Hematopoietic multipotent progenitor cell treated with erythropoietin and hydrocortisone succinate and interleukin-3 and kit ligand, for 17 days (in vitro differentiated cells): Measurements from ENCODE around the gene JAZF1.

Source experiments
- DNase-seq: peaks from one replicate; pipeline ENCODE4 v3.0.0-alpha.2; 2015; ENCODE audit warnings: low spot score

JAZF1 gene

DNA sequence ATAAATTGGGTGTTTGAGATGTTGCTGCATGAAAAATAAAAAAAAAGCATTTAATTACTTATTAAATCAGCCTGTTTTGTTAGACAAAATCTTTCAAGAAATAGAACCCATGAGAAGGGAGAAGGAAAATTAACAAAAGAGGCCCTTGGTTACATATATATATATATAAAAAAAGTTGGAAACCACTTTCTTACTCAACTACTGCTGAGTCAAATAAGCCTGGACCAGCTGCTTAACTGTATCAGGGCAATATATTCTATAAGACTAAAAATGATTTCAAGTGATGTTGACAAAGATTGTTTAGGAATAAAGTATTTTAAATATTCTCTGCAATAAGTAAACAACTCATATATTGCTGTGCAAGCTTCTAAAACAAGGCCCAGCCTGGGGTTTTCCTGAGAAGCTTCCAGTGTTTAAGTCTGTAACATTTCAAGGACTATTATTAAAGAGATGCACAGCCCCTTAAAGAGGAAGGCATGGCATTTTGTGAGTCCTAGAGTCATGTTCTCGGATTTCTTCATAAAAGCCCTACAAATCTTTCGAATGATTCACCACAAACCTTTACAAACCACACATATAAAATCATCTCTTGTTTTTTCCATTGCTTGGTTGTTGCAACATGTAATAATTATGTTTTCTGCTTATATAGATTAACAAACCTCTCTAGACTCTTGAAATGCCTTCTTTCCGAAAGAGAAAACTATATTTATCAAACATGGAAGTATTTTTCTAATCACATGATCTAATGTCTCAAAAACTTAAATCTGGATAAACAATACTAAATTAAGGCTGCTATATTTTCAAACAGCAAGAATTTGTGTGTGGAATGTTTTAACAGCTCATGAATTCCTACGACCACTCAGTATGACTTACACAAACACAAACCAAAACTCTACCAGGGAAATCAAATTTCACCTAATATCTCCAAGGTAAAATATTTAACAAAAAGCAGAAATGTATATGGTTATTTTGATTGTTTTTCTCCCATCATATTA lies 14.3 kb downstream of the JAZF1 start:
- DNase-seq = no peak

DNA sequence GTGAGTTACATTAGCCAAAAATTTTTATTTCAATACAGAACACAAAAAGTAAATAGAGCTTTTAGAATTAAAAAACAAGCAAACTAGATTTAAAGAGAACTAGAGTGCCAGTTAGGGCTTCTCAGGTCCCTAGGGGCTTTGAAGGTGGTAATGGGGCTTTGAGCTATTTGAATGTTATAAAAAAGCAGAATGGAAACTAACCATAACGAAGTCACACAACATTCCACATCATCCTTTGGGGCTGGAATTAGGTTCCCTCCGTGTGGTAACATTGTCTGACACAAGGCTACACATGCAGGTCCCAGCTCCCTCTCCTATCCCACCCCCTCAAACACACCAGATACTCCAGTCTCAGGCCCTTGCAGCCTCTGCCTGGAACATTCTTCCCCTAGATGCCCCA lies 15.3 kb downstream of the JAZF1 start:
- DNase-seq = no peak

DNA sequence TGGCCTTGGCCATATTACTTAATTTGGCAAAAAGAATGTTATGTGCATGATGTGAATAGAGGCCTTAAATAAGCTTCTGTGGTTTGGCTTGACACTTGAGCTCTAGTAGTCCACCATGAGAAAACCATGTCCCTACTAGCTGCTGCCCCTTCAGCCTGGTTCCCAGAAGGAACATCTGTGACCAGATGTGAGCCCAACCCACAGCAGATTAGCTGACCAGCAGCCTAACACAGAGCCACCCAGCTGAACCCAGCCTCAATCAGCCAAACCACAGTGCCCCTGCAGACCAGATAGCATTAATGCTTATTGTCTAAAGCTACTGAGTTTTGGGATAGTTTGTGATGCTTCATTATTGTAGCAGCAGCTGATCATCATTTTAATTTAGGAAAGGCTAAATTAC lies 16.6 kb downstream of the JAZF1 start:
- no peak for DNase-seq

GRCh38 chr7:28161331-28161730 lies 19.3 kb downstream of the JAZF1 start:
- no peak for DNase-seq

DNA sequence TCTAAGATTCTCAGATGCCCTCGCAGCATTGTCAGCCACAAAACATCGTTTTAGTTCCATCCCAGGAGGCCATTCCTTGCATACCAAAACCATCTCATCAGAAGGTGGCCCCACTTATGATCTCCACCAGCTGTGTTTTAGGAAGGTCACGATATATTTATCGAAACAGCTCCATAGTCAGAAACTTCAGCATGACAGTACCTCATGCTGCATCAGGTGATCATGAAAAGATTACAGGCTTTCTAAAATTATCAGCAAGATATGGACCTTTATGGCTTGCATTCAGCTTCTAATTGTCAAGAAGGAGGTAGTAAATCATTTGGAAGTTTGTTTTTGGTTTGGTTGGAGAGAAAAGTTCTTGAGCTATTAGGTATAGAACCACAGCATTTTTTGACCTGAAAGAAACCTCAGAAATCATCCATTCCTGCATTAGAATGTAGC lies 20.0 kb downstream of the JAZF1 start:
- DNase-seq = no peak

DNA sequence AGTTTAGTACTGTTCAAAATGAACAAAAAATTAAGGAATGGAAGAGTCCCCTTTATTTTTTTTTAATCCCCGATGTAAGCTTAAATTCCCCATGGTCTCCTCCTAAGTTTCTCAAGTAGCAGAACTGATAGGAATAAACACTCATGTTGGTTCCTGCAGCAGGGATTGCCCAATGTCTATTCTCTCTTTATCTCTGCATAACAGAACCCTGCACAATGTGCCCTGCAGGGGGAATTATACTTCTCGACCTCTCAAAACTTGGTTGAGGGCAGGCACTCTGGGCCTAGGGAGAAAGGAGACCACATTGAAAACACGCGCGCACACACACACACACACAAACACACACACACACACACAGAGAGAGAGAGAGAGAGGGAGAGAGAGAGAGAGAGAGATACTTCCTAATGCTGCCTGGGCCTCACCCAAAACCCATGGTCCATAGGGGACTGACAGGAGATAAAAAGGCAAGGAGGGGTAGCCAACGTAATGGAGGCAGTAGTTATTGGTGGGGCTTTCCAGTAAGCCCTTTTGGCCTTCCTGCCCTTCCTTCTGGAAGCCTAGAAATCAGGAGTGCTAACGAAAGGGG lies 22.7 kb downstream of the JAZF1 start:
- DNase-seq = no peak

DNA sequence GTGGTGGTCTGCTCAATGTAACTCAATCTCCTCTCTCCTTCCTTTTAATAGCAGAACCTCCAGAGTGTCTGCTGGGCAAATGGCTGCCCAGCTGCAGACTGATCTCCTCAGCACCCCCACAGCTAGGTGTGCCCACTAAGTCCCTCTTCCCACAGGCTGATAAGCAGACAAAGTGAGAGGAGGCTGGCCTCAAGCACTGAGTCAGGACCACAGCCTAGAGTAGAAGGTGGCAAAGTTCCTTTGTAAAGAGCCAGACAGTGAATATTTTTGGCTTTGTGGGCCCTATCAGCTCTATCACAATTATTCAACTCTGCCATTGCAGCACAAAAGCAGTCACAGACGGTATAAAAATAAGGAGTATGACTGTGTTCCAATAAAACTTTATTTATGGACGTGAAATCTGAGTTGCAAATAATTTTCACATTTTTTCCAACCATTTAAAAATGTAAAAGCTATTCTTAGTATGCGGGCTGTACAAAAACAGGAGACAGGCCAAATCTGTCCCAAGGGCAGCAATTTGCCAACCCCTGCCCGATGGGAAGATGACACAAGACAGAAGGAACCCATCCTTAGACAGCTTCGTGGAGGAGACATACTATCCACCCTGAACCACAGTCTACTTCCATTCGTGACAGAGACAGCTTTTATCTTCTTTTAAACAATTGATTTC lies 23.4 kb downstream of the JAZF1 start:
- DNase-seq = no peak

DNA sequence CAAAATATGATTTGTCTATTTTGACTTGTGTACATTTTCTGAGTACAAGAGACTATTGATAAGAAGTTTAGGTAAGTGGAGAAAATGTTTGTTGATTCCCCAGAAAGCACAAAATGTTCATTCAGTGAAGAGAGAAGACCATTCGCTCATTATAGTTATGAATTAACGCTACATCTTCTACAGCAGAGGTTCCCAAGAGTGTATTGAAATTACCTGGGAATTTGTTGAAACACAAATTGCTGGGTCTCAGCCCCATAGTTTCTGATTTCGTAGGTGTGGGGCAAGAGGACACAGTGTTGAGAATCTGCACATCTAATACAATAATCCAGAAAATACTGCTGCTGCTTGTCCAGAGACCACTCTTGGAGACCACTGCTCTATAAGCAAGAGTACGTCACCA lies 24.2 kb downstream of the JAZF1 start:
- no peak for DNase-seq

DNA sequence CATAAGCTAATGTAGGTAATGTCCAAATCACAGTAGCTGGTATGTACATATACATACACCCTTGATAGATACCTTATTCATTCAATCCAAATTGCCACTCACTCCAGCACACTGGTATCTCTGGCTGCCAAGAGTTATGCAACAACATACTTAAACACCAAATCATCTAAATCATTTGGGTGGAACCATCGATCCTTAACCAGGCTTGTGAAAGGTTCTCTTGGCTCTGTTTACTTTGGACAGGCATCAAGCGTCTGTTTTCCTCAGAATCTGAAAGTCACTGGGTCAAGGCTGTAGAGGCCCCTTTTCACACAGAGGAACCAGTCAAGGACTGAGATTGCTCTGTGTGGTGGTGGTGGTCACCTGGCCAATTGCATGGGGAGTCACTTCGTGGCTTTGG lies 24.6 kb downstream of the JAZF1 start:
- DNase-seq = peak; percentile 38

DNA sequence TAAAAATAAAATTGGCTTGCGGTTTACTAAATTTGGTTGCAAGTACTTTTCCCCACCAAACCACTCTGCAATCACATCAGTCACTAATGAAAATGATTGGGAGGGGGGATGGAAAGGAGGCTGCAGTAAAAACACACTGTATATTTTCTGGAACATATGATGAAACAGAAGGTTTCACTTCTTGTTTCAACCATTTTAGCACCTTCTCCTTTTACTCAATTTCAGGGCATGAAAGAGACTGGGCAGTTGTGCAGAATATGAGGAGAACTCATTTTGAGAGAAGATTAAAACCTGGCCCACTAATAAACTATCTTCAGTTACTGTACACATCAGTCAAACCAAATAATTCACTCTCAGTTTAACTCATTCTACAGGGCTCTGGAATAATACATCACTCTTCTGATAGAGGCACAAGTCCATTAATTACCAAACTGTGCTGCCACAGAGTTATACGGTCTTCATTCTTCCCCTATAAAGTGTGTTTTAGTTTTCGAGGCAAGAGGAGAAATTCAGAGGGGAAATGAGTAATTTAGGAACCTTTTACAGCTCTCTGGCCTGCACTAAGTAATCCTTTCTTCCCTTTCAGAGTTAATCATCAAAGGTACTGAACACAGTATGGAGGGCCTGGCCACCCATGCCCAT lies 25.5 kb downstream of the JAZF1 start:
- no peak for DNase-seq

DNA sequence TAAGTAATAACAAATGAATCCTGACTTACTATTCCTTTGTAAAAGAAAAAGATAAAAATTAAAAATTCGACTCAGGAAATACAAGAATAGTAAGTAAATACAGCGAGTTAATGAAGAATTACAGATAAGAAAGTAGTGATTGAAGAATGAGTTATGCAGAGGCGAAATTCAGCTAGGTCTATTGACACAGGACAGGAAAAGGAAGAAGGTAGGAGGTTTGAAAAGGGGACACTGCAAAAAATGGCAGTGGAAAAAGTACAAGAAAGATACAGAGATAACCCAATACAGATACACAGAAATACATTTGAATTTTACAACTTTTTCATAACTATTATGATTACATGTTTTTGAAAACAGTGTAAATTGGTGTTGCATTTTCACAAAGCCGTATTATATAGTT lies 28.0 kb downstream of the JAZF1 start:
- DNase-seq = no peak

DNA sequence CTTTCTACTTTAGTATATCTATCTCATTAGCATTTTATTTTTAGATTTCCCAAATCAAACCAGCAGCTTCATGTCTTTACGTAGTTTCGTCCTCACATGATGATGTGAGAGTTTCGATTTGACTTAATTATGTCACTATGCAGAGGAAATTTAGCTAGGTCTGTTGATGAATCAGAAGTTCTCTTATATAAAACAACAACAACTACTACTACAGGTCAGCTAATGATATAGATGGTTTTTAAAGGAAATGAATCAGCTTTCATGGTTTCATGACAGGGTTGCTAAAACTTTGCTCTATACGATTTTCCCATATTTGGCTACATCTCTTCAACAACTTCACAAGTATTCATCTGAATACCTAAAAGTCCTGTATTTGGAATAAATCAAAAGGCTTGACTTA lies 28.6 kb downstream of the JAZF1 start:
- no peak for DNase-seq

GRCh38 chr7:28149291-28150101 lies 31.1 kb downstream of the JAZF1 start:
- no peak for DNase-seq

DNA sequence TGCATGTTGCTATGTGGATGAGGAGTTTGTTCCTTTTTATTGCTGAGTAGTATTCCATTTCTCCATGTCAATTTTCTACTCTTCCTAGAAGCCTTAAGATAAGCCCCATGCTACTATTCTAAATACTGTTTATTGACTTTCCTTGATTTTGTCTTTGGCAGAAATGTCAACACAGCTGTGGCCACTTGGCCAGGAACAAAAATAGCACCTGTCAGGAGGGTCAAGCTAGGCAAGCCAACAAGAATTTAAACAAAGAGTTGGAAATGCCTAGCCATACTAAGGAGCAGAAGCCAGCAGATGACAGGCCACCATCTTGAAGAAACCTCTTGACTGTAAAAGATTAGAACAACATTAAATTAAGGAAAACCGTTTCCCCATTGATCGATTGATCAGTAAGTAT lies 34.7 kb downstream of the JAZF1 start:
- DNase-seq = no peak

DNA sequence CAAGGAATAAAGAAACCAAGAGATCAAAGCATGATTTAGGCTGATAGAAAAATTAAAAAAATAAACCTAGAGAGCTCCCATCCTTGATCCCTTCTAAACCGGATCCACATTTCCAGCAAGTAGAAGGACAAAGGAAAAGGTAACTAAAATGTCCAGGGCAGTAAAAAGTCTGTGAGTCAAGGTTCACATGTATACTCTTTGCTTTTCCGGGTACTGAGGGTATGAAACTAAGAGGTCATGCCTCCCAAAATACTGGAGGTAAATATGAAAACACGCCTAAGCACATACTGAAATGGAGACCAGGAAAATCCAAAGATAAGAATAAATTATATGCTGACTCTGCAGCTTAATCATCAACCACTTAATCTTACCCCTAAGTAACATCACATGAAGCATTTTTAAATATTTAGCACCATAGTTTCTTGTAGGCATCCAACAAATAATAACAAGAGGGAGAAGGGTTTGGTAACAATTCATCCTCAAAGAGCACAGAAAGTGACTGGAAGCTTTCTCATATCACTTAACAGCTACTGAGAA lies 35.4 kb downstream of the JAZF1 start:
- no peak for DNase-seq

- DNase-seq = no peak
Measured at GRCh38 chr7:28144266-28144665, 36.3 kb downstream of the JAZF1 start.

DNA sequence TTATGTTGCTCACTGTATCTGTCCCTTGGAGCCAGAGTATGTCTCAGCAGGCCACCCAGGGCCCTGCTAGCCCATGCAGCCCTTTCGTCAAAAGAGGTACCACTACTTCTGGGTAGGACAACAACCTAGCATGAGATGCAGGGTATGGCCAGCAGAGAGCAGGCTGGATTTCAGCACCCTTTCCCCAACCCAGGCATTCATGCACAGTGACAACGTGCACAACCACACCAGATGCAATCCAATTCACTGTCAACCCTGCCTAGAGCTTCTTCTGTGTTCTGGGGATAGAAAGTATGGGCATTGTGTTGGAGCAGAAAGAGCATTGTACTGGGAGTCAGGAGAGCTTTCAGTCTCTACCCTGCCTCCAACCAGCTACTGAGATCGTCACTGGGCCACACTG lies 37.9 kb downstream of the JAZF1 start:
- peak; percentile 39 for DNase-seq

GRCh38 chr7:28140979-28141378 lies 39.6 kb downstream of the JAZF1 start:
- no peak for DNase-seq

DNA sequence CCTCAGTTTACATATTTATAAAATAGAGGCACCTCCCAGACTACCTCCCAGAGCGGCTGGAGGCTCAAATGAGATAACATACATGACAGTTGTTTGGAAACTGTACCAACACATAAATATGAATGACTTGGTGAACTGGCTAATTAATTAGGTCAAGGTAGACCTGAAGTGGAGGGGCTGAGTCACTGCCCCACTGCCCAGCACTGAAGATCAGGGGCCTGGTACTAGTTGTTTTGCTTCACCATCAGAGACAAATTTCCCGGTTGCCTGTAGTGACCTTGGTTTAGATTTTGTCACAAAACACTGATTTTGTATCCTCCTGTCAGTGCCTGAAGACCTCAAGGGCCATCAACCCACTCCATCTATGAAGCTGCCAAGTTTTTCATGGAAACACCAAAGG lies 41.8 kb downstream of the JAZF1 start:
- DNase-seq = no peak

DNA sequence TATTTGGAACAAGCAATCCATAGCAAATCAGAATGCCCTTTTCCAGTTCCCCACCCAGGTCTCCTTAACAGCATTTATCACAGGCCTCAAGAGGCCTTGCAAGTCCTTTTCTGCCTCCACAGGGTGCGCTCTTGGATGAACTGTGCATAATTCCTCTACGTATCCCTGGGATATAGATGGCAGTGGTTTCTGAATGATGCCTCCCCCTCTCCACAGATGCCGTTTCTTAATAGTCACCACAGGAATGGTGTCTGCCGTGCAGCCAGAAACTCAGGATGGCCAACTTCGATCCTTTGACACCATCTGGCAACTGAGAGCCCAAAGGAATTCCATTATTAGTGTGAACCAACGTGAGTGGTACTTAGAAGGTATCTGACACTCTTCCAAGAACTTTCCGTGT lies 43.1 kb downstream of the JAZF1 start:
- no peak for DNase-seq

GRCh38 chr7:28136885-28137284 lies 43.7 kb downstream of the JAZF1 start:
- DNase-seq = no peak
